Progenitor cell of endocrine pancreas (in vitro differentiated cells): ENCODE data around the gene EML4. TPM values are rescaled to one million over a fixed set of nuclear protein-coding genes. Genes with fewer than 3 reads are reported as not detected.

Experiments used
- DNase-seq: peaks from one replicate; pipeline ENCODE4 v3.0.0; 2021; ENCODE audit warnings: low spot score; ENCODE audit not compliant: unreplicated experiment
- H3K27ac Mint-ChIP-seq: 2 replicates; pipeline ENCODE4 v1.8.0; 2021; ENCODE audit warnings: mild to moderate bottlenecking, moderate library complexity, mixed read lengths
- H3K27me3 Mint-ChIP-seq: 2 replicates; pipeline ENCODE4 v1.8.0; 2021; ENCODE audit warnings: mixed read lengths
- H3K36me3 Mint-ChIP-seq: 2 replicates; pipeline ENCODE4 v1.8.0; 2022; ENCODE audit warnings: mixed read lengths; ENCODE audit not compliant: insufficient read depth
- H3K4me1 Mint-ChIP-seq: 2 replicates; pipeline ENCODE4 v1.8.0; 2021; ENCODE audit warnings: low read depth, mixed read lengths
- H3K4me3 Mint-ChIP-seq: 2 replicates; pipeline ENCODE4 v1.8.0; 2021; ENCODE audit warnings: low read depth, mild to moderate bottlenecking, moderate library complexity, mixed read lengths
- H3K9me3 Mint-ChIP-seq: 2 replicates; pipeline ENCODE4 v1.8.0; 2021; ENCODE audit warnings: low read depth, mixed read lengths
- total RNA-seq: library from RNA; stranded (reverse); gene quantifications from 2 replicates; pipeline ENCODE4 v1.2.1, GENCODE V29; 2021
- TF ChIP-seq, protein P1 (sequence below): fragments of 200-600 bp; sonication (generic); IDR thresholded peaks from one replicate; pipeline ENCODE4 v1.5.0; 2021; ENCODE audit warnings: antibody characterized with exemption, mild to moderate bottlenecking; ENCODE audit not compliant: unreplicated experiment

Gene EML4
- total RNA-seq, 1 donor from 2014 or later = 75.7 TPM

DNA sequence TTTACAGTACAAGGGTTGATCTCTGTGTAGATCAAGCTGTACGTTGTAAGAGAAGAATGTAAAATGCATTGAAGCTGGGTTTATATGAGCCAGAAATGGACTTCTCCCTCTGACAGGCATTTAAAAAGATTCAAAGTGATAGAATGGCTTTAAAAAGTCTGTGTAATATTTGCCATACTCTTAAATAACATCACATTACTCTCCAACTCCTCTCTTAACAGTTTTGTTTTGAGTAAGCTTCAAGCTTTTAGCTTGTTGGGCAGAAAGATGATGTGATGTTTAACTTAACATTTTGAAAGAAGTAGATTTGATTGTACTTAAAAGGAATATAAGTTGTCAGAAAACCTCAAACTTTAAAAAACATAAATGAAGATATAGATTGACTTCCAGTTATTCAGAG, 119.7 kb downstream of the EML4 start:
- Mint-ChIP-seq H3K27ac (no peak overlapping the region), H3K27me3 (no peaks in the 10 kb centered on the region), H3K4me1 (peaks cover 12% of the 10 kb centered on the region), H3K36me3 (peaks cover 17% of the 10 kb centered on the region), H3K9me3 (no peaks in the 10 kb centered on the region), H3K4me3 (no peak overlapping the region)
- no peak for DNase-seq
- TF ChIP-seq, protein P1, sequence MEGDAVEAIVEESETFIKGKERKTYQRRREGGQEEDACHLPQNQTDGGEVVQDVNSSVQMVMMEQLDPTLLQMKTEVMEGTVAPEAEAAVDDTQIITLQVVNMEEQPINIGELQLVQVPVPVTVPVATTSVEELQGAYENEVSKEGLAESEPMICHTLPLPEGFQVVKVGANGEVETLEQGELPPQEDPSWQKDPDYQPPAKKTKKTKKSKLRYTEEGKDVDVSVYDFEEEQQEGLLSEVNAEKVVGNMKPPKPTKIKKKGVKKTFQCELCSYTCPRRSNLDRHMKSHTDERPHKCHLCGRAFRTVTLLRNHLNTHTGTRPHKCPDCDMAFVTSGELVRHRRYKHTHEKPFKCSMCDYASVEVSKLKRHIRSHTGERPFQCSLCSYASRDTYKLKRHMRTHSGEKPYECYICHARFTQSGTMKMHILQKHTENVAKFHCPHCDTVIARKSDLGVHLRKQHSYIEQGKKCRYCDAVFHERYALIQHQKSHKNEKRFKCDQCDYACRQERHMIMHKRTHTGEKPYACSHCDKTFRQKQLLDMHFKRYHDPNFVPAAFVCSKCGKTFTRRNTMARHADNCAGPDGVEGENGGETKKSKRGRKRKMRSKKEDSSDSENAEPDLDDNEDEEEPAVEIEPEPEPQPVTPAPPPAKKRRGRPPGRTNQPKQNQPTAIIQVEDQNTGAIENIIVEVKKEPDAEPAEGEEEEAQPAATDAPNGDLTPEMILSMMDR = no peak

DNA sequence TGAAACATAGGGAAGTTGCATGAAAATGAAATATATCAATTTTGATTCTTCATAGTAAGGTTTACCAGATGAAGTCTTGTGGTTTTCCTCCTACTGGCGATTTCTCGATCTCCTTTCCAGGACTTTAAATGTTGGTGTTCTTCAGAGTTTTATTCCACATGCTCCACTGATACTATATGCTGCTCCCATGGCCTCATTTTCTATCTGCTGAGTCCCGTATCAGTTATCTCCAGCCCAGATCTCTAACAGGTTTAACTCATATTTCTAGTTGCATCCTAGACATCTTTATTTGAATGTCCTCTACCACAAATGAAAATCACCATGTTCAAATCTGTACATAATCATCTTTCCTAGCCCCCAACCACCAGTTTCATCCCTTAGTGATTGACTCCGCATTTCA, 120.1 kb downstream of the EML4 start:
- no peaks in the 10 kb centered on the region for H3K9me3 Mint-ChIP-seq
- H3K27ac Mint-ChIP-seq = peak overlapping the region; percentile 8
- TF ChIP-seq, protein P1 = no peak
- no peaks in the 10 kb centered on the region for H3K27me3 Mint-ChIP-seq
- DNase-seq = no peak
- peaks cover 12% of the 10 kb centered on the region for H3K4me1 Mint-ChIP-seq
- H3K4me3 Mint-ChIP-seq = no peak overlapping the region
- H3K36me3 Mint-ChIP-seq = peaks cover 17% of the 10 kb centered on the region

- Mint-ChIP-seq H3K36me3 (peaks cover 20% of the 10 kb centered on the region), H3K9me3 (no peaks in the 10 kb centered on the region)
Observed at GRCh38 chr2:42290005-42290404, 120.9 kb downstream of the EML4 start.

DNA sequence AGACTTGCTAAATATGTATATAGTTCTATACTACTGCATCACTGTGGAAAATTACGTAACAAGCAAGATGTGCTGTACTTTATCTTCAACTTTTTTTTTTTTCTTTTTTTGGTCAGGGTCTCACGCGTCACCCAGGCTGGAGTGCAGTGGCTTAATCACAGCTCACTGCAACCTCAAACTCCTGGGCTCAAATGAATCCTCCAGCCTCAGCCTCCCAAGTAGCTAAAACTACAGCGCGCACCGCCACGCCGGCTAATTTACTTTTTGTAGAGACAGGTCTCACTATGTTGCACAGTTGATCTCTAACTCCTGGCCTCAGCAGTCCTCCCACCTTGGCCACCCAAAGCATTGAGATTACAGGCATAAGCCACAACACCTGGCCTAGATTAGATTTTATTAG, 123.9 kb downstream of the EML4 start:
- Mint-ChIP-seq H3K36me3 (peaks cover 24% of the 10 kb centered on the region), H3K9me3 (no peaks in the 10 kb centered on the region), H3K4me1 (no peaks in the 10 kb centered on the region), H3K27ac (no peak overlapping the region), H3K4me3 (no peak overlapping the region), H3K27me3 (no peaks in the 10 kb centered on the region)
- TF ChIP-seq, protein P1 = no peak
- DNase-seq = no peak

More at GRCh38 chr2:42290005-42290404, 120.9 kb downstream of the EML4 start:
- Mint-ChIP-seq H3K27me3 (no peaks in the 10 kb centered on the region), H3K27ac (no peak overlapping the region), H3K4me1 (peaks cover 12% of the 10 kb centered on the region), H3K4me3 (no peak overlapping the region)
- DNase-seq = no peak
- TF ChIP-seq, protein P1 = no peak

- Mint-ChIP-seq H3K36me3 (peaks cover 18% of the 10 kb centered on the region), H3K27me3 (no peaks in the 10 kb centered on the region), H3K9me3 (no peaks in the 10 kb centered on the region), H3K4me3 (no peak overlapping the region), H3K27ac (no peak overlapping the region), H3K4me1 (no peaks in the 10 kb centered on the region)
- TF ChIP-seq, protein P1 = no peak
- no peak for DNase-seq
Observed at GRCh38 chr2:42296226-42296625, 127.1 kb downstream of the EML4 start.
